K562 (cell line): ENCODE results near the gene PDCD1. TPM values are rescaled to one million over a fixed set of nuclear protein-coding genes. Genes with fewer than 3 reads are reported as not detected.

Experiments
- ATF7 ChIP-seq: fragments of 450-650 bp; IDR thresholded peaks from 2 replicates; pipeline ENCODE4 v1.7.1; 2014; ENCODE audit warnings: mild to moderate bottlenecking, moderate library complexity
- CEBPG ChIP-seq, 3 experiments: fragments of 200-800 bp in 1 of 3; sonication (Bioruptor generic) in 1 of 3; sonication (generic) in 1 of 3; formaldehyde crosslinking in 1 of 3; IDR thresholded peaks in 2 of 3; conservative IDR thresholded peaks in 1 of 3; 2 replicates each; pipeline versions ENCODE4 v1.6.1 to v1.8.0; 2016 to 2022; ENCODE audit warnings: missing compliant biosample characterization in 2 of 3, missing genetic modification characterization in 2 of 3, mild to moderate bottlenecking in 1 of 3, missing genetic modification reagents in 1 of 3
- E2F3 ChIP-seq: fragments of 250-450 bp; sonication (Bioruptor Pico); IDR thresholded peaks from 2 replicates; pipeline ENCODE4 v1.4.0; 2020; ENCODE audit warnings: mild to moderate bottlenecking
- EWSR1 ChIP-seq: fragments of 450-650 bp; IDR thresholded peaks from 2 replicates; pipeline ENCODE4 v1.6.1; 2018; ENCODE audit warnings: borderline replicate concordance, mild to moderate bottlenecking, low read depth, moderate library complexity; ENCODE audit not compliant: partially characterized antibody
- HNRNPK ChIP-seq: fragments of 200-400 bp; formaldehyde crosslinking; IDR thresholded peaks from one replicate; pipeline ENCODE4 v1.6.1; 2018; ENCODE audit warnings: mild to moderate bottlenecking, low read depth, low read length; ENCODE audit not compliant: poor library complexity, severe bottlenecking
- HSF4 ChIP-seq: fragments of 250-450 bp; sonication (Bioruptor Pico); IDR thresholded peaks from 2 replicates; pipeline ENCODE4 v2.1.2; 2022; ENCODE audit warnings: mild to moderate bottlenecking, moderate library complexity, borderline replicate concordance
- KDM2B ChIP-seq: fragments of 250-450 bp; sonication (Bioruptor Pico); IDR thresholded peaks from 2 replicates; pipeline ENCODE4 v1.8.0; 2021; ENCODE audit warnings: mild to moderate bottlenecking, moderate library complexity
- NR2F6 ChIP-seq: fragments of 450-650 bp; formaldehyde crosslinking; IDR thresholded peaks from 2 replicates; pipeline ENCODE4 v1.4.0; 2020; ENCODE audit warnings: mild to moderate bottlenecking
- PYGO2 ChIP-seq: fragments of 450-650 bp; IDR thresholded peaks from 2 replicates; pipeline ENCODE4 v1.6.1; 2016; ENCODE audit warnings: mild to moderate bottlenecking, missing genetic modification characterization, moderate library complexity, missing compliant biosample characterization
- RAD21 ChIP-seq, 2 experiments: fragments of 250-450 bp in 1 of 2; fragments of 450-650 bp in 1 of 2; sonication (Bioruptor Pico) in 1 of 2; formaldehyde crosslinking in 1 of 2; IDR thresholded peaks in 1 of 2; conservative IDR thresholded peaks in 1 of 2; 2 replicates each; pipeline versions ENCODE4 v1.4.0 to v1.8.0; 2020 to 2022; ENCODE audit warnings: mild to moderate bottlenecking in 2 of 2, moderate library complexity in 1 of 2
- RCOR1 ChIP-seq, 2 experiments: IDR thresholded peaks; 2 replicates each; pipeline ENCODE4 v1.6.1; 2012; ENCODE audit warnings: low read depth in 2 of 2, low read length in 2 of 2, borderline replicate concordance in 1 of 2, improper control_type of control experiment in 1 of 2
- SRF ChIP-seq, 2 experiments: fragments of 250-450, 450-650 bp in 1 of 2; sonication (Bioruptor Pico) in 1 of 2; sonication (generic) in 1 of 2; formaldehyde crosslinking; IDR thresholded peaks; 2 replicates each; pipeline versions ENCODE4 v1.5.0 to v1.5.1; 2020 to 2022; ENCODE audit warnings: mild to moderate bottlenecking in 1 of 2, missing genetic modification reagents in 1 of 2
- TBP ChIP-seq: optimal IDR thresholded peaks from 2 replicates; pipeline ENCODE3; 2011; ENCODE audit warnings: low read depth, low read length, improper control_type of control experiment
- THRAP3 ChIP-seq: fragments of 450-650 bp; IDR thresholded peaks from 2 replicates; pipeline ENCODE4 v1.6.1; 2016; ENCODE audit warnings: mild to moderate bottlenecking, inconsistent platforms, borderline replicate concordance
- ZNF197 ChIP-seq: fragments of 200-800 bp; sonication (Bioruptor generic); IDR thresholded peaks from 2 replicates; pipeline ENCODE4 v1.6.1; 2016; ENCODE audit warnings: low read depth, missing genetic modification characterization, missing compliant biosample characterization
- ZNF445 ChIP-seq: fragments of 250-450 bp; sonication (Bioruptor Pico); IDR thresholded peaks from 2 replicates; pipeline ENCODE4 v1.4.0; 2020; ENCODE audit warnings: low read depth, mild to moderate bottlenecking, moderate library complexity
- ZNF518B ChIP-seq: fragments of 250-450 bp; sonication (Bioruptor Pico); IDR thresholded peaks from 2 replicates; pipeline ENCODE4 v1.5.0; 2021; ENCODE audit warnings: mild to moderate bottlenecking, moderate library complexity
- ZNF639 ChIP-seq, 2 experiments: fragments of 200-800 bp in 1 of 2; sonication (Bioruptor generic) in 1 of 2; sonication (generic) in 1 of 2; formaldehyde crosslinking in 1 of 2; IDR thresholded peaks in 1 of 2; conservative IDR thresholded peaks in 1 of 2; 2 replicates each; pipeline versions ENCODE4 v1.5.0 to v1.6.1; 2016 to 2020; ENCODE audit warnings: missing compliant biosample characterization in 1 of 2, missing genetic modification characterization in 1 of 2, missing genetic modification reagents in 1 of 2
- ZNF778 ChIP-seq: fragments of 450-650 bp; formaldehyde crosslinking; IDR thresholded peaks from 2 replicates; pipeline ENCODE4 v1.4.0; 2020; ENCODE audit warnings: mild to moderate bottlenecking, moderate library complexity
- polyA plus RNA-seq, 8 experiments: library from polyadenylated mRNA; depleted of rRNA in 4 of 8; stranded (reverse) in 5 of 8; unstranded in 3 of 8; fragments of >200 nt; fragmentation: Nextera tagmentation in 2 of 8; fragmentation: Illumina TruSeq in 1 of 8; extraction: Ambion mirVana in 2 of 8; extraction: Trizol in 1 of 8; gene quantifications; 2 replicates each; pipeline versions ENCODE4 v1.2.1 to v1.2.3, GENCODE V29; 2011 to 2014; ENCODE audit warnings: inconsistent platforms in 1 of 8, missing spikeins in 1 of 8
- total RNA-seq, 7 experiments: library from RNA; depleted of rRNA in 6 of 7; stranded (reverse); fragments of >200 nt in 6 of 7; fragmentation: Illumina TruSeq in 2 of 7; extraction: Trizol in 2 of 7; gene quantifications; 2 replicates each; pipeline versions ENCODE4 v1.2.1 to v1.2.3, GENCODE V29; 2011 to 2021; ENCODE audit warnings: low replicate concordance in 1 of 7
- TF ChIP-seq, protein P1 (sequence below): sonication (generic); formaldehyde crosslinking; IDR thresholded peaks from 2 replicates; pipeline ENCODE4 v1.8.0; 2022; ENCODE audit warnings: missing genetic modification reagents, mild to moderate bottlenecking, moderate library complexity, borderline replicate concordance

PDCD1 gene
- total and polyA plus RNA-seq, 9 of the 15 experiments (the other 6 are each of a cell fraction or from before 2014, with no cell fraction given): 0.15 to 2.5 (median 1.0) TPM; not detected in 2

GRCh38 chr2:241882091-241882625, 23.5 kb upstream of the PDCD1 start (continued):
- no peak for TF ChIP-seq ZNF518B (CRISPR knock-in tag)
- no peak for TF ChIP-seq ZNF639 (CRISPR knock-in tag; conservative IDR thresholded peaks at IDR 0.05 in 1 of 2, IDR thresholded peaks at IDR 0.05 in 1 of 2)
- no peak for TF ChIP-seq HSF4 (CRISPR knock-in tag)
- no peak for TF ChIP-seq E2F3 (CRISPR knock-in tag)
- TF ChIP-seq SRF (CRISPR knock-in tag; IDR thresholded peaks at IDR 0.05): no peak
- no peak for TF ChIP-seq HNRNPK
- no peak for TF ChIP-seq TBP
- no peak for TF ChIP-seq CEBPG (CRISPR knock-in tag; IDR thresholded peaks at IDR 0.05)
- no peak for TF ChIP-seq CEBPG (tag; conservative IDR thresholded peaks at IDR 0.05 in 1 of 2, IDR thresholded peaks at IDR 0.05 in 1 of 2)
- no peak for TF ChIP-seq PYGO2 (tag)
- no peak for TF ChIP-seq ZNF197
- no peak for TF ChIP-seq NR2F6 (CRISPR knock-in tag)
- TF ChIP-seq ATF7: no peak
- peak in 1 of 2 experiments; percentile 28; a peak in 2 of 4 replicates for TF ChIP-seq RAD21 (CRISPR knock-in tag; conservative IDR thresholded peaks at IDR 0.05 in 1 of 2, IDR thresholded peaks at IDR 0.05 in 1 of 2)
- no peak for TF ChIP-seq ZNF445 (CRISPR knock-in tag)
- TF ChIP-seq KDM2B (CRISPR knock-in tag): no peak
- no peak for TF ChIP-seq EWSR1
- TF ChIP-seq RCOR1 (IDR thresholded peaks at IDR 0.05; ENCODE audit: borderline replicate concordance in 1 of 2, low read depth in 2 of 2, low read length in 2 of 2): no peak
- no peak for TF ChIP-seq THRAP3
- no peak for TF ChIP-seq ZNF778 (CRISPR knock-in tag)
- TF ChIP-seq, protein P1, sequence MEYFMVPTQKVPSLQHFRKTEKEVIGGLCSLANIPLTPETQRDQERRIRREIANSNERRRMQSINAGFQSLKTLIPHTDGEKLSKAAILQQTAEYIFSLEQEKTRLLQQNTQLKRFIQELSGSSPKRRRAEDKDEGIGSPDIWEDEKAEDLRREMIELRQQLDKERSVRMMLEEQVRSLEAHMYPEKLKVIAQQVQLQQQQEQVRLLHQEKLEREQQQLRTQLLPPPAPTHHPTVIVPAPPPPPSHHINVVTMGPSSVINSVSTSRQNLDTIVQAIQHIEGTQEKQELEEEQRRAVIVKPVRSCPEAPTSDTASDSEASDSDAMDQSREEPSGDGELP (CRISPR knock-in tag): no peak; the same call in none of the 2 replicates
